Glutamatergic neuron (in vitro differentiated cells): ENCODE results near the gene SPACA5B. TPM values are rescaled to one million over a fixed set of nuclear protein-coding genes. Genes with fewer than 3 reads are reported as not detected.
"Not testable (repeated sequence)": the region's sequence is repeated elsewhere in the genome, so short reads cannot be mapped to it uniquely, and the experiment has no call there.

ENCODE experiments used
- DNase-seq: peaks from one replicate; pipeline ENCODE4 v3.0.0; 2022
- H3K27ac Mint-ChIP-seq: one replicate; pipeline ENCODE4 v1.8.0; 2020; ENCODE audit warnings: mild to moderate bottlenecking, mixed read lengths, inconsistent platforms; ENCODE audit not compliant: unreplicated experiment
- H3K27me3 Mint-ChIP-seq: one replicate; pipeline ENCODE4 v1.8.0; 2020; ENCODE audit warnings: mild to moderate bottlenecking, moderate library complexity, mixed read lengths, inconsistent platforms; ENCODE audit not compliant: unreplicated experiment
- H3K36me3 Mint-ChIP-seq: one replicate; pipeline ENCODE4 v1.8.0; 2020; ENCODE audit warnings: mild to moderate bottlenecking, mixed read lengths, inconsistent platforms; ENCODE audit not compliant: unreplicated experiment
- H3K4me1 Mint-ChIP-seq: one replicate; pipeline ENCODE4 v1.8.0; 2020; ENCODE audit warnings: mild to moderate bottlenecking, low read depth, mixed read lengths, inconsistent platforms; ENCODE audit not compliant: unreplicated experiment
- H3K4me3 Mint-ChIP-seq: one replicate; pipeline ENCODE4 v1.8.0; 2020; ENCODE audit warnings: mild to moderate bottlenecking, mixed read lengths, inconsistent platforms; ENCODE audit not compliant: unreplicated experiment
- H3K9me3 Mint-ChIP-seq: one replicate; pipeline ENCODE4 v1.8.0; 2020; ENCODE audit warnings: mild to moderate bottlenecking, moderate library complexity, mixed read lengths, inconsistent platforms; ENCODE audit not compliant: unreplicated experiment
- total RNA-seq: library from RNA; stranded (reverse); fragmentation: NEBNext Ultra II Directional; extraction: Animal tissue kit (Norgen Biotek cat#: 25700); gene quantifications from one replicate; pipeline ENCODE4 v1.2.1, GENCODE V29; 2021; ENCODE audit not compliant: unreplicated experiment
- TF ChIP-seq, protein P1 (sequence below): fragments of 200-600 bp; sonication (generic); IDR thresholded peaks from one replicate; pipeline ENCODE4 v1.5.0; 2021; ENCODE audit not compliant: partially characterized antibody, unreplicated experiment

SPACA5B gene
- total RNA-seq, 1 donor from 2014 or later, result not detected

DNA sequence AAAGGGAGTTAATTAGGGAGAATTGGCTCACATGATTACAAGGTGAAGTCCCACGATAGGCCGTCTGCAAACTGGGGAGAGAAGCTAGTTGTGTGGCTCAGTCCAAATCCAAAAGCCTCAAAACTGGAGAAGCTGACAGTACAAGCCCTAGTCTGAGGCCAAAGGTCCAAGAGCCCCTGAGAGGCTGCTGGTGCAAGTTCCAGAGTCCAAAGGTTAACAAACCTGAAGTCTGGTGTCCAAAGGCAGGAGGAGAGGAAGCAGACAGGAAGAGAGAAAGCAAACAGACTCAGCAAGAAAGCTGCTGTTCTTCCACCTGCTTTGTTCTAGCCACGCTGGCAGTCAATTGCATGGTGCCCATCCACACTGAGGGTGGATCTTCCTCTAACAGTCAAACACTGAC, 29.0 kb upstream of the SPACA5B start:
- TF ChIP-seq, protein P1, sequence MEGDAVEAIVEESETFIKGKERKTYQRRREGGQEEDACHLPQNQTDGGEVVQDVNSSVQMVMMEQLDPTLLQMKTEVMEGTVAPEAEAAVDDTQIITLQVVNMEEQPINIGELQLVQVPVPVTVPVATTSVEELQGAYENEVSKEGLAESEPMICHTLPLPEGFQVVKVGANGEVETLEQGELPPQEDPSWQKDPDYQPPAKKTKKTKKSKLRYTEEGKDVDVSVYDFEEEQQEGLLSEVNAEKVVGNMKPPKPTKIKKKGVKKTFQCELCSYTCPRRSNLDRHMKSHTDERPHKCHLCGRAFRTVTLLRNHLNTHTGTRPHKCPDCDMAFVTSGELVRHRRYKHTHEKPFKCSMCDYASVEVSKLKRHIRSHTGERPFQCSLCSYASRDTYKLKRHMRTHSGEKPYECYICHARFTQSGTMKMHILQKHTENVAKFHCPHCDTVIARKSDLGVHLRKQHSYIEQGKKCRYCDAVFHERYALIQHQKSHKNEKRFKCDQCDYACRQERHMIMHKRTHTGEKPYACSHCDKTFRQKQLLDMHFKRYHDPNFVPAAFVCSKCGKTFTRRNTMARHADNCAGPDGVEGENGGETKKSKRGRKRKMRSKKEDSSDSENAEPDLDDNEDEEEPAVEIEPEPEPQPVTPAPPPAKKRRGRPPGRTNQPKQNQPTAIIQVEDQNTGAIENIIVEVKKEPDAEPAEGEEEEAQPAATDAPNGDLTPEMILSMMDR, result no peak
- no peak for DNase-seq
- no peak overlapping the region for H3K27ac Mint-ChIP-seq
- no peak overlapping the region for H3K4me3 Mint-ChIP-seq
- H3K4me1 Mint-ChIP-seq, result no peaks in the 10 kb centered on the region
- no peaks in the 10 kb centered on the region for H3K9me3 Mint-ChIP-seq
- peaks cover 1% of the 10 kb centered on the region for H3K27me3 Mint-ChIP-seq
- no peaks in the 10 kb centered on the region for H3K36me3 Mint-ChIP-seq

GRCh38 chrX:48102874-48103374, 27.5 kb upstream of the SPACA5B start:
- H3K36me3 Mint-ChIP-seq, result no peaks in the 10 kb centered on the region
- no peaks in the 10 kb centered on the region for H3K4me1 Mint-ChIP-seq
- TF ChIP-seq, protein P1, result no peak
- peaks cover 1% of the 10 kb centered on the region for H3K27me3 Mint-ChIP-seq
- no peak for DNase-seq
- no peaks in the 10 kb centered on the region for H3K9me3 Mint-ChIP-seq
- no peak overlapping the region for H3K4me3 Mint-ChIP-seq
- no peak overlapping the region for H3K27ac Mint-ChIP-seq

DNA sequence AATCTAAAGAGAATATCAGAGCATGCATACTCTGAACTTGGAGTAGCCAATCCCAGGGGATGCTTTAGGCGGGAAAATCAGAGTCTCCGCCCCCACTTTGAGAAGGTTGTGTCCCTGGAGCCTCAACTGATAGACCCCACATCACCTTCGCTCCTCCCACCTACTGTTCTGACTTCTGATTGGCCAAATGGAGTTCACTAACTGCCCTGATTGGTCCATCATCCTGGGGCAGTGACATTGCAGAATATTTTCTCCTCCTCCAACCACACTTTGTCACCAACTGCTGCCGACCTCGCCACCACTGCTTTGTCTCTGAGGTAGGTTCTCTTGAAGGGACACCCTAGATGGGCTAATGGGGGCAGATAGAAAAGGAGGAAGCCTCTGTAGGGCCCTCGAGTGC, 22.7 kb upstream of the SPACA5B start:
- Mint-ChIP-seq H3K4me1 (no peaks in the 10 kb centered on the region), H3K9me3 (no peaks in the 10 kb centered on the region), H3K4me3 (no peak overlapping the region), H3K27ac (no peak overlapping the region), H3K36me3 (no peaks in the 10 kb centered on the region), H3K27me3 (peaks cover 1% of the 10 kb centered on the region)
- TF ChIP-seq, protein P1, result no peak
- DNase-seq, result no peak

DNA sequence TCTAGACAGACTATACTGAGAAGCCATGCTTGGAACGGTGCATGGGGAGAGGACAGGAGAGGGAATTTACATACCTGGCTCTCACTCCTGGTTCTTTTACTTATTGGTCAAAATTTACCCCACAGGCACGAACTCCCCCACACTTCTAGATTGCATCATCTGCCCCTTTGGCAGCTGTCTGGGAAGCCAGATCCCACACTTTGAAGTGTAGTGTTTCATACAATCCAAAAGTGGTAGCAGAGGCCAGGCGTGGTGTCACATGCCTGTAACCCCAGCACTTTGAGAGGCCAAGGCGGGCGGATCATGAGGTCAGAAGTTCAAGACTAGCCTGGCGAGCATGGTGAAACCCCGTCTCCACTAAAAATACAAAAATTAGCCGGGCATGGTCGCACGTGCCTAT, 5.1 kb upstream of the SPACA5B start:
- not testable (repeated sequence) for H3K4me3 Mint-ChIP-seq, DNase-seq, H3K27ac Mint-ChIP-seq, H3K36me3 Mint-ChIP-seq, H3K27me3 Mint-ChIP-seq, H3K9me3 Mint-ChIP-seq, H3K4me1 Mint-ChIP-seq

DNA sequence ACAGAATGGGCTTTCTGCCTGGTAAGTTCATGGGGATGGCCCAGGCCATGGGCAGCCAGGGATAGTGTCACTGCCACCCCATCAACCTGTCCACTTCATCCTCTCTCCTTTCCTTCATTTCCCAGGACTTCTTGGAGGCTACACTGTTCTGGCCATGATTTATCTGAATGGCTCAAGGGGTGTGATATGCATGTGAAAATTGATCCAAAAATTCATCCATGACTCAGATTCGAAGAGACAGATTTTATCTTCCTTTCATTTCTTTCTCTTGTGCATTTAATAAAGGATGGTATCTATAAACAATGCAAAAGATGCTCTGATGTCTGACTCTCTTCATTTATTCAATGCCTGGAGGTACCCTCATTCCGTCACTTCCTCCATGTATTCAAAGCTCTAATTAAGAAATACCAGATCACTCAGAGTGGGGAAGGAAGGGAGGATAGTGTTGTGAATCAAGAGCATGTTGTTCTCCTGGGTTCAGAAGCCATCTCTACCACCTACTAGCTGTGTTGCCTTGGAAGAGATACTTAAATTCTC, 1.9 kb downstream of the SPACA5B start:
- not testable (repeated sequence) for H3K4me1 Mint-ChIP-seq, H3K27me3 Mint-ChIP-seq, H3K36me3 Mint-ChIP-seq

GRCh38 chrX:48139076-48139475, 8.7 kb downstream of the SPACA5B start:
- not testable (repeated sequence) for H3K4me3 Mint-ChIP-seq, H3K4me1 Mint-ChIP-seq, H3K27ac Mint-ChIP-seq, H3K27me3 Mint-ChIP-seq, DNase-seq, H3K9me3 Mint-ChIP-seq, H3K36me3 Mint-ChIP-seq

More for the DNA sequence above, 1.9 kb downstream of the SPACA5B start:
- not testable (repeated sequence) for H3K4me3 Mint-ChIP-seq, DNase-seq, H3K27ac Mint-ChIP-seq, H3K9me3 Mint-ChIP-seq

GRCh38 chrX:48141810-48142508, 11.5 kb downstream of the SPACA5B start:
- H3K4me1 Mint-ChIP-seq, H3K4me3 Mint-ChIP-seq, H3K27me3 Mint-ChIP-seq, H3K27ac Mint-ChIP-seq, H3K36me3 Mint-ChIP-seq, H3K9me3 Mint-ChIP-seq, DNase-seq: not testable (repeated sequence)

- not testable (repeated sequence) for H3K4me1 Mint-ChIP-seq, DNase-seq, H3K4me3 Mint-ChIP-seq, H3K27me3 Mint-ChIP-seq, H3K36me3 Mint-ChIP-seq, H3K9me3 Mint-ChIP-seq, H3K27ac Mint-ChIP-seq
These were observed 12.3 kb downstream of the SPACA5B start for GRCh38 chrX:48142697-48143096.
